HG03097 (cell line): ENCODE data around the gene CCDC170.

Experiments
- ATAC-seq: cut with Tn5 transposase; IDR thresholded peaks from one replicate; pipeline ENCODE4 v1.9.1; 2021; ENCODE audit not compliant: unreplicated experiment, low FRiP score

Gene CCDC170

DNA sequence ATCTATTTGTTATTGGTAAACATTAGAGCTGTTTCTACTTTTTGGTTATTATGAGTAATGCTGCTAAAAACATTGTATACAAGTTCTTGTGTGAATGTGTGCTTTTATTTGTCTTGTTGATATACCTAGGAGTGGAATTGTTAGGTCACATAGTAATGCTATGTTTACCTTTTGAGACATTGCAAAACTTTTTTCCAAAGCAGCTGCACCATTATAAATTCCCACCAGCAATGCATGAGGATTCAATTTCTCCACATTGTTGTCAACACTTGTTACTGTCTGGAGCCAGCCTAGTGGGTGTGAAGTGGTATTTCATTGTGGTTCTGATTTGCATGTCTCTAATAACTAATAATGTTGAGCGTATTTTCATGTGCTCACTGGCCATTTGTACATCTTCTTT, 145.9 kb downstream of the CCDC170 start:
- ATAC-seq = no peak

DNA sequence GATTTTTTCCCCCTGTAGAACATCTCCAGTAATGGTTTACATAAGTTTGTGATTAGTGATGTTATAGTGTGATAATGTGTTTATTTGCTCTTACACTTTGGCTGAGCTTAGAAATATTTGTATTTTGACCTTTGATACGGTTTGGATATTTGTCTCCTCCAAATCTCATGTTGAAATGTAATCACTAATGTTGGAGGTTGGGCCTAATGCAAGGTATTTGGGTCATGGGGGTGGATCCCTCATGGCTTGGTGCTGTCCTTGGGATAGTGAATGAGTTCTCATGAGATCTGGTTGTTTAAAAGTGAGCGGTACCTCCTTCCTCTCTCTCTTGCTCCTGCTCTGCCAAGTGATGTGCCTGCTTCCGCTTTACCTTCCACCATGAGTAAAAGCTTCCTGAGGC, 147.2 kb downstream of the CCDC170 start:
- ATAC-seq = no peak

DNA sequence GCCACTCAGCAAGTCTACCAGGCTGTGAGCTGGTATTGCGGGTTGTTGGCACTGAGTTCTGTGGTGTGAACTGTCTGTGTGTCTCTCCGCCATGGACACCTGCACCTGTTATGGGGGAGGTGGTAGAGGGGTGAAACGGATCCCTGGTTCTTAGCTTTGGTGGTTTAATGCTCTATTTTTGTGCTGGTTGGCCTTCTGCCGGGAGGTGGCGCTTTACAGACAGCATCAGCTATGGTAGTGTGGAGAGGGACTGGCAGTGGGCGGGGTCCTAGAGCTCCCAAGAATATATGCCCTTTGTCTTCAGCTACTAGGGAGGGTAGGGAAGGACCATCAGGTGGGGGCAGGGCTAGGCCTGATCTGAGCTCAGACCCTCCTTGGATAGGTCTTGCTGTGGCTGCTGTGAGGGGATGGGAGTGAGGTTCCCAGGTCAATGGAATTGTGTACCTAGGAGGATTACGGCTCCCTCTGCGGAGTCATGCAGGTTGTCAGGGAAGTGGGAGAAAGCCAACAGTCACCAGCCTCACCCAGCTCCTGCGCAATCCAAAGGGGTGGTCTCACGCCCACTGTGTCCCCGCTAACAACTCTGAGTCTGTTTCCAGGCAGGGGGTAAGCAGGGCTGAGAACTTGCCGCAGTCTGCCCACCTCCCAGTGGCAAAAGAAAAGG, 154.3 kb downstream of the CCDC170 start:
- ATAC-seq = no peak

GRCh38 chr6:151649835-151650234, 156.0 kb downstream of the CCDC170 start:
- ATAC-seq = no peak

DNA sequence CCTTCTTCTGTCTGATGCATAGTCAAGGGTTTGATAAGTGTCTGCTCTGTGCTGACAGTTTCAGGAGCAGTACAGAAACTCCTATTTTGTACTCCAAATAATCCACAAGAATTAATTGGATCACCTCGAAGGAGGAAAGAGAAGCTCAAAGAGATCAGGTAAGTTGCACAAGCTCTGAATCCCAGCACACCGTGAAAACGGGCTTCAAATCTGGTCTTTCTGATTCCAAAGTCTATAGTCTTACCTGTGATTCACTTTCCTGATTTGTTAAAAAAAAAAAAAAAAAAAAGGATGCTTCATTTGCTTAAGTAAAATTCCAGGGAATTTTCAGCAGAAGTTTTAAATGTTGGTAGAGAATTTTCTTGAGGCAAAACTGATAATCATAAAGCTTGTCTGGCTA, 157.8 kb downstream of the CCDC170 start:
- ATAC-seq = no peak

DNA sequence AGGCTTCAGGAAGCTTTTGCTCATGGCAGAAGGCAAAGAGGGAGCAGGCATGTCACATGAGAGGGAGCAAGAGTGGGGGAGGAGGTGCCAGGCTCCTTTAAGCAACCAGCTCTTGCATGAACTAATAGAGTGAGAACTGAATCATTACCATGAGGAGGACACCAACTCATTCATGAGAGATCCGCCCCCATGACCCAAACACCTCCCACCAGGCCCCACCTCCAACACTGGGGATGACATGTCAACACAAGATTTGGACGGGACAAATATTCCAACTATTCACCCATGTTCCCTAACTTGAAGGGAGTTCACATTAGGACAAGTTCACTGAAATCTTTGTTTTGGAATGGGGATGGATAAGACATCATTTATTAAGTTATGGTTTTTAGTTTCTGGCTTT, 158.5 kb downstream of the CCDC170 start:
- ATAC-seq = no peak

DNA sequence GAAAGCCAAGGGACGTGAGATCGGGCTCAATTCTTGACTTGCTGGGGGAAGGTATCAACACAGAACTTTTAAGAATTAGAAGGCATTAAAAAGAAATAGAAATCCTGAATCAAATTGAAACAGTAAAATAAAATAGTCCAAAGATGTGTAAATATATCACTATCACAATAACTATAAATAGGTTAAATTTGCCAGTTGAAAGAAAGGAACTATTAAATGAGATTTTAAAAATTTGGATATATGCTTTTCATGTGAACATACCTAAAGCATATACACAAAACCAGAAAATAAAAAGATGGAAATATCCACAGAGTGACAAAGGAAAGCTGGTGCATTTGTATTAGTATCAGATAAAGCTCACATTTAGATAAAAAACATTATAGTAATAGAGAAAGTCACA, 161.3 kb downstream of the CCDC170 start:
- no peak for ATAC-seq

- no peak for ATAC-seq
These were observed 162.6 kb downstream of the CCDC170 start for GRCh38 chr6:151656392-151656791.

GRCh38 chr6:151658091-151658490, 164.3 kb downstream of the CCDC170 start:
- ATAC-seq = no peak

DNA sequence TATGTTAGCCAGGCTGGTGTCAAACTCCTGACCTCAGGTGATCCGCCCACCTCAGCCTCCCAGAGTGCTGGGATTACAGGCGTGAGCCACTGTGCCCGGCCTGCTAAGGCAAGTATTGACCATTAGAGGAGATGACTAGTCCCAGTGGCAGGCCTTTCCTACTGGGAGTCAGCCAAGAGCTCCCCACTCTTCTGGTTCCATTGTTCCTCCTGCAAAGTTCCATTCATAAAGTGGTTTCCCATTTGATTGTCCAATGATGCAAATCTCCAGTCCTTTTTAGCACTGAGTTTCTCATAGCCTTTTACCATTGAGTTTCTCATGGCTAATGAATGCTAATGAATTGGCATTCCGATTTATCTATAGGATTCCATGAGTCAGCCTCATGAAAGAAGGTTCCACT, 165.4 kb downstream of the CCDC170 start:
- ATAC-seq = no peak

GRCh38 chr6:151661509-151661908, 167.7 kb downstream of the CCDC170 start:
- no peak for ATAC-seq

DNA sequence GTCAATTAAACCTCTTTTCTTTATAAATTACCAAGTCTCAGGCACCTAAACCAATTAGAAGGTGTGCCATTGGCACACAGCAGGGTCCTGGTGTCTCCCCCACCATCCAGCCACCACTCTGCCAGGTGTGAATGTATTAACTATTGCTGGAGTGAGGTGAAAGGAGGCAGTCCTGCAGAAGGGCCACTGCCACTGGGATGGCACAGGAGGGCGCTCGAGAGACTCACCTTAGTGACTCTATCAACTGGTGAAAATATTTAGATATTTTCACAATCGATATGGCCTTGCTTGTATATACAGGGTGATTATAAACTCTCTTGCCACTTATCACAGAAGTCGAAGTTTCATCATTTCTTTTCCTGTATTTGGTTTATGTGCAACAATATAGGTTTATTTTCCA, 168.1 kb downstream of the CCDC170 start:
- ATAC-seq = no peak

DNA sequence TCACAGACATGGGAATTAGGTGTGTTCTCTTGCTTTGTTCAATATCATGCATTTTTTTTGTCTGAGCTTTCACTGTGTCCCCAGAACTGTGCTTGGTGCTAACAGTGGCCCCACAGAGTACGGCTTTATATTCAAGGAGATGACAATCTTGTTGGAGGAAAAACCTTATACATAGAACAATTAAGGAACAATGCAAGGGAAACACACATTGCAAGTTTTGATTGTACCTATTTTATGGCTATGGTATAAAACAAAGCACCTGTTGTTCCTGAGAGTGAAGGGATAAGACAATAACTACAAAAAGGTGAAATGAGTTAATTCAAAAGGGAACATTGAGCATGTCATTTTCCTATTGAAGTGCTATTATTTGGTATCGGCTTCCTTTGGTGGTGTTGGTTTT, 169.7 kb downstream of the CCDC170 start:
- ATAC-seq = no peak

DNA sequence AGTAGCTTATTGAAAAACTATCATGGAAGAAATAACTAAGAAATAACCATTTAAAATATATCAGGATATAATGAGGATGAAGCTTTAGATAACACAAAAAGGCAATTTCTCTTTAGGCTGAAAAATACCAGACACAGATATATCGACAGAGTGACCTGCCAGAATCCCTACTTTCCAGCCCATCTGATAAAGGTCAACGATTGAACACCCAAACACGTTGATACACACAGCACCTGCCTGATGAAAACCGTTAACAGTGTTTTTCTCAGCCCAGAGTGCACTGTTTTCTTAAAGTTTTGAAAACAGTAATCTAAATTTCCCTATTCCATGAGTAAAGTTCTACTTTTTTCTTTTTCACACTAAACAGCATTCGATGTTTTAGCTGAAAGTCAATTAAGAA, 170.6 kb downstream of the CCDC170 start:
- no peak for ATAC-seq

- ATAC-seq = no peak
These were observed 171.5 kb downstream of the CCDC170 start for GRCh38 chr6:151665329-151665728.

DNA sequence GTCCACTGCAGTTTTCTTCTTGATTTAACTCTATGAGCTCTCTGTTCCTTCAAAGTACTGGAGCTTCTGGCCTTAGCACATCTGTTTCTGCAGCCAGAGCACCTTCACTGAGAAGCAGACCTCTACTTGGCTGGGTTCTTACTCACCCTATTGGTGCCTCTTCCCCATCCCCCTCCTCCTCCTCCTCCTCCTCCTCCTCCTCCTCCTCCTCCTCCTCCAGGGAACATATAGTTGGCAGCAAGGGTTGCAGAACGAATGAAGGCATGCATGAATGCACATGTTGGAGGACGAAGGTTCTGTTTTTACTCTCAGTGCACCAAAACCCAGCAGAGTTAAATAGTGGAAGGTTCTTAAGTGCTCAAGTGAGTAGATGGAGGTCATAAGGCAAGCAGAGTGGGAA, 172.7 kb downstream of the CCDC170 start:
- no peak for ATAC-seq

GRCh38 chr6:151669208-151669560, 175.4 kb downstream of the CCDC170 start:
- ATAC-seq = no peak

- ATAC-seq = no peak
These were observed 176.3 kb downstream of the CCDC170 start for GRCh38 chr6:151670116-151670515.
